Thymus (tissue), 11 donors: ENCODE data around the gene STH. TPM values are rescaled to one million over a fixed set of nuclear protein-coding genes. Genes with fewer than 3 reads are reported as not detected.

Experiments used
- DNase-seq, 9 donors: peaks; one replicate each; pipeline ENCODE4 v3.0.0-alpha.2; 2013; ENCODE audit warnings: low spot score in 9 of 9, low read depth in 6 of 9, missing footprints in 1 of 9
- H3K27ac ChIP-seq, 2 donors: one replicate each; pipeline ENCODE4 v1.5.1; 2013; ENCODE audit warnings: control low read depth in 1 of 2, low read depth in 1 of 2, low read length in 1 of 2, mild to moderate bottlenecking in 1 of 2, moderate library complexity in 1 of 2
- H3K27me3 ChIP-seq, 2 donors: one replicate each; pipeline ENCODE4 v1.5.1; 2013; ENCODE audit warnings: low read length in 1 of 2; ENCODE audit not compliant: control insufficient read depth in 2 of 2, insufficient read depth in 1 of 2
- H3K36me3 ChIP-seq, 2 donors: one replicate each; pipeline ENCODE4 v1.5.1; 2013; ENCODE audit warnings: low read length in 1 of 2, mild to moderate bottlenecking in 1 of 2, moderate library complexity in 1 of 2; ENCODE audit not compliant: control insufficient read depth in 2 of 2, insufficient read depth in 2 of 2
- H3K4me1 ChIP-seq, 2 donors: one replicate each; pipeline ENCODE4 v1.5.1; 2013; ENCODE audit warnings: low read length in 2 of 2; ENCODE audit not compliant: control insufficient read depth in 2 of 2, insufficient read depth in 2 of 2
- H3K4me3 ChIP-seq, 2 donors: one replicate each; pipeline ENCODE4 v1.5.1; 2013; ENCODE audit warnings: low read length in 2 of 2, control low read depth in 1 of 2, mild to moderate bottlenecking in 1 of 2
- H3K9me3 ChIP-seq, 2 donors: one replicate each; pipeline ENCODE4 v1.5.1; 2013; ENCODE audit warnings: low read length in 1 of 2, mild to moderate bottlenecking in 1 of 2; ENCODE audit not compliant: control insufficient read depth in 2 of 2, insufficient read depth in 1 of 2
- WGBS: extraction: QIAGEN DNeasy Blood & Tissue Kit; methylation state at CpG from one replicate; pipeline ENCODE4 v1.1.7; 2013; 5-methylcytosine and 5-hydroxymethylcytosine counted together
- polyA plus RNA-seq: library from polyadenylated mRNA; stranded (reverse); fragments of 200-250 nt; gene quantifications from one replicate; pipeline ENCODE4 v1.2.3, GENCODE V29; 2013
- total RNA-seq: library from RNA; stranded (reverse); fragments of 120-200 nt; gene quantifications from one replicate; pipeline ENCODE4 v1.2.4, GENCODE V29; 2013
- donor health status: healthy.

STH gene
- total and polyA plus RNA-seq, 2 donors = not detected

GRCh38 chr17:45977976-45978626, 20.9 kb upstream of the STH start:
- Histone ChIP-seq H3K27me3 (peaks cover 0 to 11% of the 10 kb centered on the region in 2 donors), H3K4me3 (no peak overlapping the region), H3K27ac (no peak overlapping the region), H3K9me3 (no peaks in the 10 kb centered on the region), H3K4me1 (peaks cover 0 to 3% of the 10 kb centered on the region in 2 donors), H3K36me3 (no peaks in the 10 kb centered on the region)
- WGBS = 92% methylated on average over 3 of the region's 3 CpGs
- no peak for DNase-seq

- WGBS = 96% methylated on average over 2 of the region's 2 CpGs
- DNase-seq = no peak
Measured at GRCh38 chr17:45979137-45979536, 19.9 kb upstream of the STH start.

GRCh38 chr17:45980855-45981254, 18.2 kb upstream of the STH start:
- no peak for DNase-seq
- Histone ChIP-seq H3K27ac (no peak overlapping the region), H3K4me1 (no peaks in the 10 kb centered on the region), H3K4me3 (no peak overlapping the region), H3K9me3 (no peaks in the 10 kb centered on the region), H3K27me3 (peaks cover 0 to 10% of the 10 kb centered on the region in 2 donors), H3K36me3 (no peaks in the 10 kb centered on the region)
- WGBS = 93% methylated on average over 6 of the region's 6 CpGs

More at GRCh38 chr17:45979137-45979536, 19.9 kb upstream of the STH start:
- Histone ChIP-seq H3K27me3 (peaks cover 0 to 7% of the 10 kb centered on the region in 2 donors), H3K9me3 (no peaks in the 10 kb centered on the region), H3K4me3 (no peak overlapping the region), H3K27ac (no peak overlapping the region), H3K4me1 (no peaks in the 10 kb centered on the region), H3K36me3 (no peaks in the 10 kb centered on the region)

- Histone ChIP-seq H3K27ac (no peak overlapping the region), H3K27me3 (peaks cover 0 to 11% of the 10 kb centered on the region in 2 donors), H3K4me3 (no peak overlapping the region), H3K9me3 (no peaks in the 10 kb centered on the region), H3K4me1 (no peaks in the 10 kb centered on the region), H3K36me3 (no peaks in the 10 kb centered on the region)
- WGBS = 93% methylated on average over 7 of the region's 7 CpGs
- DNase-seq = no peak
Measured at GRCh38 chr17:45981306-45981705, 17.7 kb upstream of the STH start.

GRCh38 chr17:45982791-45983613, 16.0 kb upstream of the STH start:
- H3K27me3 ChIP-seq = peaks cover 0 to 13% of the 10 kb centered on the region in 2 donors
- H3K4me1 ChIP-seq = no peaks in the 10 kb centered on the region
- no peak overlapping the region for H3K27ac ChIP-seq
- no peaks in the 10 kb centered on the region for H3K9me3 ChIP-seq
- WGBS = 96% methylated on average over 41 of the region's 41 CpGs
- no peak overlapping the region for H3K4me3 ChIP-seq
- H3K36me3 ChIP-seq = no peaks in the 10 kb centered on the region
- DNase-seq = no peak

- no peaks in the 10 kb centered on the region for H3K9me3 ChIP-seq
- no peak for DNase-seq
- H3K4me3 ChIP-seq = no peak overlapping the region
- H3K4me1 ChIP-seq = no peaks in the 10 kb centered on the region
- H3K27ac ChIP-seq = no peak overlapping the region
- WGBS = 88% methylated on average over 31 of the region's 31 CpGs
- H3K36me3 ChIP-seq = no peaks in the 10 kb centered on the region
- peaks cover 0 to 15% of the 10 kb centered on the region in 2 donors for H3K27me3 ChIP-seq
Measured at GRCh38 chr17:45983614-45984310, 15.3 kb upstream of the STH start.

- 90% methylated on average over 5 of the region's 5 CpGs for WGBS
Measured at GRCh38 chr17:45984368-45984767, 14.7 kb upstream of the STH start.

GRCh38 chr17:45985447-45985846, 13.6 kb upstream of the STH start:
- Histone ChIP-seq H3K36me3 (no peaks in the 10 kb centered on the region), H3K9me3 (no peaks in the 10 kb centered on the region), H3K27me3 (peaks cover 0 to 15% of the 10 kb centered on the region in 2 donors), H3K4me1 (no peaks in the 10 kb centered on the region), H3K27ac (no peak overlapping the region), H3K4me3 (no peak overlapping the region)
- WGBS = 88% methylated on average over 4 of the region's 4 CpGs
- no peak for DNase-seq

More at GRCh38 chr17:45984368-45984767, 14.7 kb upstream of the STH start:
- no peak for DNase-seq
- H3K4me1 ChIP-seq = no peaks in the 10 kb centered on the region
- H3K9me3 ChIP-seq = no peaks in the 10 kb centered on the region
- H3K36me3 ChIP-seq = no peaks in the 10 kb centered on the region
- peaks cover 0 to 15% of the 10 kb centered on the region in 2 donors for H3K27me3 ChIP-seq
- H3K4me3 ChIP-seq = no peak overlapping the region
- no peak overlapping the region for H3K27ac ChIP-seq

GRCh38 chr17:45986056-45986455, 13.0 kb upstream of the STH start:
- no peak overlapping the region for H3K27ac ChIP-seq
- peaks cover 0 to 12% of the 10 kb centered on the region in 2 donors for H3K27me3 ChIP-seq
- H3K36me3 ChIP-seq = no peaks in the 10 kb centered on the region
- no peak overlapping the region for H3K4me3 ChIP-seq
- WGBS = 94% methylated on average over 4 of the region's 4 CpGs
- H3K4me1 ChIP-seq = no peaks in the 10 kb centered on the region
- DNase-seq = no peak
- H3K9me3 ChIP-seq = no peaks in the 10 kb centered on the region
